Measurements from ENCODE around the gene KLHL26.

The KLHL26 gene

GRCh38 chr19:18704054-18704453 lies 67.2 kb downstream of the KLHL26 start:
- TF ChIP-seq CTCF (IDR thresholded peaks at IDR 0.05; ENCODE audit: control extremely low read depth, extremely low read depth, low read depth, missing control alignments) = no peak
- POLR2A ChIA-PET = no interaction called here
- CTCF ChIA-PET = no interaction called here
- DNase-seq (ENCODE audit: extremely low spot score) = no peak

DNA sequence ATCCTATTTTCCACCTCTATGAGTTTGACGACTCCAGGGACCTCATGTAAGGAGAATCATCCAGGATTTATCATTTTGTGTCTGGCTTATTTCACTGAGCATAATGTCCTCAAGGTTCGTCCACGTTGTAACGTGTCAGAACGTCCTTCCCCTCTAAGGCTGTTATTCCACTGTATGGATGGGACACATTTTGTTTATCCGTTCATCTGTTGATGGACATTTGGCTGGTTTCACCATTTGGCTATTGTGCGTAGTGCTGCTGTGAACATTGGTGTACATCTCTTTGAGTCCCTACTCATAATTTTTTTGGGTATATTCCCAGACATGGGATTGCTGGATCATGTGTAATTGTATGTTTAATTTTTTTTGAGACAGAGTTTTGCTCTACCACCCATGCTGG lies 68.1 kb downstream of the KLHL26 start:
- POLR2A ChIA-PET = no interaction called here
- no peak for TF ChIP-seq CTCF (IDR thresholded peaks at IDR 0.05; ENCODE audit: control extremely low read depth, extremely low read depth, low read depth, missing control alignments)
- no peak for DNase-seq (ENCODE audit: extremely low spot score)
- CTCF ChIA-PET = no interaction called here

DNA sequence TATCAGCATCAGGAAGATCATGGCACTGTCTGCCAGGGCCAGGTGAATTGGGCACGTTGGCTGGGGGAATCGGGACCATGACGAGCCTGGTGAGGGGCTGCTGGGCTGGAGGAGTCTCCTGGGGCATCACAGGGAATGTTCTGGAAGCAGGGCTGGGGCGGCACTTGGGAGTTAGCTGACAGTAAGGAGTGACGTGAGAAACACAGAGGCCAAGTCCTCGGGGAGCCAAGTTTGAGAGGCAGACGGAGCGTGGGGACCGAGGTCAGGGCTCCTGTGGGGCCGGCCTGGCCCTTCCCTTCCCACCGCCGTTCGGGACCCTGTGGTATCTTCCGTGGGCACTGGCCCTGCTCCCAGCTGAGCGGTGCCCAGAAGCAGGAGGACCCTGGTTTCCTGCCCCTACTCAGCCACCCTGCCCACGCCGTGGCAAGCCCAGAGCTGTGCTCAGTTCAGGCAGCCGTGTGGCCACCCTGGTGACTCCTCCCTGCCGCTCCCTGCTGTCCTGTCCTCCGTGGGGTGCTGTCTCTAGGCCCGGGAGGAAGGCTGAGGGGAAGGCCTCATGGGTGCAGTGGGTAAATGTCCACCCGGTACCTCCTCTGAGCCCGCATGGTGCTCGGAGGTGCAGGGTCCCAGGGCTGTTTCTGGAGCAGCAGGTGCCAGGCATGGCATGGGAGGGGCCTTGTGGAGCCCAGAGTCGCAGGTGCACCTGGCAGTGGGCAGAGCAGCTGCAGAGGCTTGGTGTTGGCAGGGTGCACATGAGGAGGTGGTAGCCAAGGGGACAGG lies 71.8 kb downstream of the KLHL26 start:
- CTCF ChIA-PET = no interaction called here
- TF ChIP-seq CTCF (IDR thresholded peaks at IDR 0.05; ENCODE audit: control extremely low read depth, extremely low read depth, low read depth, missing control alignments) = no peak
- POLR2A ChIA-PET = no interaction called here
- no peak for DNase-seq (ENCODE audit: extremely low spot score)

DNA sequence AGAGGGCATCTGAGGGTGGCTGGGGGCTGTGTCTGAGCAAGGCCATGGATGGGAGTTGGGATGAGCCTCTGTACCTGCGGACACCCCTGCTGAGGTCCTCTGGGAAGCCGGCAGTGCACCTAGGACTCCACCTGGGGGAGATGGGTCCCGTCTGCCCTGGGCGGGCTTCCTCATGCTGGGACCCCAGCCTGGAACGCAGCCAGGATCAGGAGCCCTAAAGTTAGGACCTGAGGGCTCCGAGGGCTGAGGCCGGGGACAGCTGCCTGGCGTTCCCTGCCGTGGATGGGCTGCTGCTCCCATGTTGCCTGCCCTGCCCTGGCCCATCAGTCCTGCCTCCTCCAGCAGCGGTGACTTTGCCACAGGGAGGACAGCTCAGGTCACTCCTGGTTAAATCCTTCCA lies 72.7 kb downstream of the KLHL26 start:
- no peak for DNase-seq (ENCODE audit: extremely low spot score)
- ChIA-PET POLR2A (no interaction called here), CTCF (interaction anchor here (0.9 kb wide), 1 partner anchor 349 kb away, joined by 3 read pairs; no protein-coding TSS in a partner anchor)
- TF ChIP-seq CTCF (IDR thresholded peaks at IDR 0.05; ENCODE audit: control extremely low read depth, extremely low read depth, low read depth, missing control alignments) = no peak

DNA sequence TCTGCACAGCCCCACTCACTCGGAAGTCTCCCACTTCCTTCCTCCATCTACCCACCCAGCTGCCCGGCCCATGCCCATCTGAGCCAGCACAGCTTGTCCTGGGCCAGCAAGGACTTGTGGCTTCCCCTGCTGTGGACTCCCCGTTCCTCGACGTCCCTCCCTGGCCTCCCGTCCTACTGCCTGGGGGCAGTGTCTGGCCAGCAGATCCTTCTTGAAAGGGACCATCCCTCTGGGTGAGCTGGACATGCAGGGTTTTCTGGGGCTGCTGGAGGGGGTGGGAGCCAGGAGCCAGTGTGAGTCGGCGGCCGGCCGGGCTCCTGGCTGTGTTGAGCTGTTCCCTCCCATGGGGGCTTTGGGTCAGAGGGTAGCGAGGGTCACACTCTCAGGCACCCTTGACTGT lies 73.4 kb downstream of the KLHL26 start:
- TF ChIP-seq CTCF (IDR thresholded peaks at IDR 0.05; ENCODE audit: control extremely low read depth, extremely low read depth, low read depth, missing control alignments) = no peak
- no peak for DNase-seq (ENCODE audit: extremely low spot score)
- ChIA-PET POLR2A (no interaction called here), CTCF (interaction anchor here (0.9 kb wide), 1 partner anchor 349 kb away, joined by 3 read pairs; no protein-coding TSS in a partner anchor)

DNA sequence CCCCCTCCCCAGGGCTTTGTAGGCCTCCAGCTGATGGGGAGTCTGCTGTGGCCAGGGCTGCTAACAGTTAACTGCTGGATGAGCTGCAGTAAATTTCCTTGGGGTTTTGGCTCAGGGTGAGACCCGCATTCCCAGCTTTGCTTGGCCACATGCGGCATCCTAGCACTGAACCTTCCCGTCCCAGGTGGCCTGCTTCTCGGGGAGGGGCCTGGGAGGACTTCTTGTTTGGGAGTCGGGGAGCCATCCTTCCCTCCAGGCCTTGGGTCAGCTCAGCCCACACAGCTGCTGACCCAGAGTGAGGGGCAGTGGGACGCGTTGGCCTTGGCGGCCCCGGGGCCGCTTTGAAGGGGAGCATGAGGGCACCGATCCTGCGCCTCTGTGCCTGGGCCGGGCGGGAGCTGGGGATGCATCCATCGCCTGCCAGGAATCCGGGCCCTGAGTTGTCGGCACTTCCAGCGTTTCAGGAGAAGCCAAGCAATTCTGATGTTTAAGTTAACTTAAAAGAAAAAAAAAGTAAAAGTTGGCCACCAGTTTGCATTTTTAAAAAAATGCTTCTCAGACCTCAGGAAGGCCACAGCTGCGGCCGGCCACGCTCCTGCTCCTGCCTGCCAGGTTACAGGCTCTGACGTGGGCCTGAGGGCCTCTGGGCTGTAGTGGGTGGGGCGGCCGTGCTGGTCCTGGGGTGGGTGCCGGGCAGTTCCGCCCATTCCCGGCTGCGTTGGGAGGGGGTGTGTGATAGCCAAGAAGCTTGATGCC lies 74.3 kb downstream of the KLHL26 start:
- no peak for DNase-seq (ENCODE audit: extremely low spot score)
- TF ChIP-seq CTCF (IDR thresholded peaks at IDR 0.05; ENCODE audit: control extremely low read depth, extremely low read depth, low read depth, missing control alignments) = no peak
- CTCF ChIA-PET = interaction anchor here (1.1 to 1.3 kb wide), 2 partner anchors 12 to 136 kb away, joined by 4 to 5 read pairs; no protein-coding TSS in a partner anchor
- POLR2A ChIA-PET = no interaction called here
